Measurements from ENCODE around the gene CHCHD10.

The CHCHD10 gene

DNA sequence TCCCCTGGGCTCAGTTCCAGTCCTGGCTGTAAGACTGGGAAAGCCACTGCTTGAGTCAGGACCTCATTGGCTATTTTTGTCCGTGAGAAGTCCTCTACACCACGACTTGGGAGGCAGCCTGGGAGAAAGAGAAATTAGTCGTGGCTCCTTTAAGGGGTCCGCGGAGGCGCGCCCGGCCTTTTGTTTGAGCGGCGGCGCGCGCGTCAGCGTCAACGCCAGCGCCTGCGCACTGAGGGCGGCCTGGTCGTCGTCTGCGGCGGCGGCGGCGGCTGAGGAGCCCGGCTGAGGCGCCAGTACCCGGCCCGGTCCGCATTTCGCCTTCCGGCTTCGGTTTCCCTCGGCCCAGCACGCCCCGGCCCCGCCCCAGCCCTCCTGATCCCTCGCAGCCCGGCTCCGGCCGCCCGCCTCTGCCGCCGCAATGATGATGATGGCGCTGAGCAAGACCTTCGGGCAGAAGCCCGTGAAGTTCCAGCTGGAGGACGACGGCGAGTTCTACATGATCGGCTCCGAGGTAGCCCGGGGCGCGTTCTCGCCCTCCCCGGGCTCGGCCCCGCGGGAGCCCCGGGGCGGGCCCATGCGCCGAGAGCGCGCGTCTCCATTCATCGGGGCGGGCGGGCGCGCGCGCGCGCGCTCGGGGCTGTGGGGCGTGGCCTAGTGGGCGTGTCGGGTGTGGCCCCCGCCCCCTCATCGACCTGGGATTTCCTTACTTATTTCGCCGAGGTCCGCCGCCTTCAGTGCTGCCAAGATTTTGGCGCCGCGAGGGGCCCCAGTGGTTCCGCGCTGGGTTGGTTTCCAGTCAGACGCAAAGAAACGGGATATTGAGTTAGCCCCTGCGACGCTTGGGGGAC, 19.2 kb upstream of the CHCHD10 start, which contains the start of gene SMARCB1:
Gene SMARCB1 (plus strand): TSS at position 215 of the 848 bp plus-strand sequence. CDS start 204 bp downstream, at position 419.
- DNase-seq: no peak

DNA sequence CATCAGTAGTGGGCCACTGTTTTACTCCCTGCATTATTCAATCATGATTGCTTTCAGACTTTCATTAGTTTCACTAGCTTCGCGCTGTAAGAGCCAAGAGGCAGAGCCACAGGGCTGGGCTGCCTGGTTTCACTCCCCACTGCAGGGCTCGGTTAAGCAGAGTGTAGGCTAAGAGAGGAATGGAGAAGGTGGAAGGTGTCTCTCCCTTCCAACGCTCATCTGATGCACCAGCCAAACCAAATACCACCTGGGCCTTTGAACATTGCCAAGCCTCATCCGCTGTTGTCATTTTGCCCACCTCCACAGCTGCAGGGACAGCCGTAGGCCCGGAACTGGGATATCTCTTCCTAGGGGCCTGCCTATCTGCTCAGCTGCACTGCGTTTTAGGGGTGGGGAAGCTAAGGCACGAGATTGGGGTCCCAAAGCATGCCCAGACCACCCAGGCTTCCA, 18.5 kb upstream of the CHCHD10 start:
- no peak for DNase-seq

DNA sequence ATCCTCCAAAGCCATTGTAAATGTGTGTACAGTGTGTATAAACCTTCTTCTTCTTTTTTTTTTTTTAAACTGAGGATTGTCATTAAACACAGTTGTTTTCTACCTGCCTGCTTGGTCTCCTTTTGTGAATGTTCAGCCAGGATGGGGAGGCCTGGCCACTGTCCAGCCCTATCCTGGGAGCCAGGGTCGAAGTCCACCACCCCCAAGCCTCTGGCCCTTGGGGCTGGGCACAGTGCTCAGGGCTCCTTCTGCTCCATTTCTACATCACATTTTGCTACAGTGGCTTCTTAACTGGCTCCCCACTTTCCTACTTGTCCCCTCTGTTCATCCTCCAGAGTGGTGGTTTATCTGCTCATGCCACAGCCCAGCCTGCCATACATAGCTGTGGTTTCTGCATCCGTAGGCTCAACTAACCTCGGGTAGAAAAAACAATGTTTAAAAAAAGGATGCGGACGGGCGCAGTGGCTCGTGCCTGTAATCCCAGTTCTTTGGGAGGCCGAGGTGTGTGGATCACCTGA, 16.5 kb upstream of the CHCHD10 start:
- no peak for DNase-seq

DNA sequence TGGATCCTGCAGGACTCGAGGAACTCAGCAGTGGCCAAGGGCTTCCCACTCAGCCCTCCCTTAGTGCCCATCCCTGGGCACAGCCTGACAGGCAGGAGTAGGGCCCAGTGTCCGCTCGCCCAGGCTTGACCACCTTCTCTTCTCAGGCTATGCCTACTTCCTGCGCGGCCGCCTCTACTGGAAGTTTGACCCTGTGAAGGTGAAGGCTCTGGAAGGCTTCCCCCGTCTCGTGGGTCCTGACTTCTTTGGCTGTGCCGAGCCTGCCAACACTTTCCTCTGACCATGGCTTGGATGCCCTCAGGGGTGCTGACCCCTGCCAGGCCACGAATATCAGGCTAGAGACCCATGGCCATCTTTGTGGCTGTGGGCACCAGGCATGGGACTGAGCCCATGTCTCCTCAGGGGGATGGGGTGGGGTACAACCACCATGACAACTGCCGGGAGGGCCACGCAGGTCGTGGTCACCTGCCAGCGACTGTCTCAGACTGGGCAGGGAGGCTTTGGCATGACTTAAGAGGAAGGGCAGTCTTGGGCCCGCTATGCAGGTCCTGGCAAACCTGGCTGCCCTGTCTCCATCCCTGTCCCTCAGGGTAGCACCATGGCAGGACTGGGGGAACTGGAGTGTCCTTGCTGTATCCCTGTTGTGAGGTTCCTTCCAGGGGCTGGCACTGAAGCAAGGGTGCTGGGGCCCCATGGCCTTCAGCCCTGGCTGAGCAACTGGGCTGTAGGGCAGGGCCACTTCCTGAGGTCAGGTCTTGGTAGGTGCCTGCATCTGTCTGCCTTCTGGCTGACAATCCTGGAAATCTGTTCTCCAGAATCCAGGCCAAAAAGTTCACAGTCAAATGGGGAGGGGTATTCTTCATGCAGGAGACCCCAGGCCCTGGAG, 15.7 kb upstream of the CHCHD10 start:
- no peak for DNase-seq

DNA sequence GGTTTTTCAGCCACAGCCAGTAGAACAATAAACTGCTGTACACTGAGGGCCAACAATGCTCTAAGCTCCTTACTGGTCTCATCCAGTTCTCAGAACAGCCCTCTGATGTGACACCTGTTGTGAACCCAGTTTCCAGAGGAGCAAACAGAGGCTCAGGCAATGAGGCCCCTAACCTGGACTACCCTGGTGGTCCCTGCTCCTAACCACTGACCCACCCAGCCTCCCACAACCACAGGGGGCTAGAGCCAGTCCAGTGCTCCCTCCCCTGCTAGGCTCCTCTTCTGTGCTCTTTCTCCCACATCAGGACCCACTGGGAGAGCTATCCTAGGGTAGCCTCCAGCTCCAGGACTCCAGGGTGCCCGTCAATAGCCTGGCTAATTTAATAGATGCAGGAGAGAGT, 14.9 kb upstream of the CHCHD10 start:
- DNase-seq: no peak

DNA sequence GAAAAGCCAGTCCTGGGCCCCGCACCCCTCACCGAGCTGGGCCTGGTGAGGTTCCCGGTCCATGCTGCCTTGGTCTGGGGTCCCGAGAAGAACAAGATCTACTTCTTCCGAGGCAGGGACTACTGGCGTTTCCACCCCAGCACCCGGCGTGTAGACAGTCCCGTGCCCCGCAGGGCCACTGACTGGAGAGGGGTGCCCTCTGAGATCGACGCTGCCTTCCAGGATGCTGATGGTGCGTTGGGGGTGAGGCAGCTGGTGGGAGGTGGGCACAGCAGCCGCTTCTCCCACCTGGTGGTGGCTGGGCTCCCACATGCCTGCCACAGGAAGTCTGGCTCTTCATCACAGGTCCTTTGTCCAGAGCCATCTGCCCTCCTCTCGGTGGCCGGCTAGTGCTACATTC, 14.5 kb upstream of the CHCHD10 start:
- DNase-seq: no peak

DNA sequence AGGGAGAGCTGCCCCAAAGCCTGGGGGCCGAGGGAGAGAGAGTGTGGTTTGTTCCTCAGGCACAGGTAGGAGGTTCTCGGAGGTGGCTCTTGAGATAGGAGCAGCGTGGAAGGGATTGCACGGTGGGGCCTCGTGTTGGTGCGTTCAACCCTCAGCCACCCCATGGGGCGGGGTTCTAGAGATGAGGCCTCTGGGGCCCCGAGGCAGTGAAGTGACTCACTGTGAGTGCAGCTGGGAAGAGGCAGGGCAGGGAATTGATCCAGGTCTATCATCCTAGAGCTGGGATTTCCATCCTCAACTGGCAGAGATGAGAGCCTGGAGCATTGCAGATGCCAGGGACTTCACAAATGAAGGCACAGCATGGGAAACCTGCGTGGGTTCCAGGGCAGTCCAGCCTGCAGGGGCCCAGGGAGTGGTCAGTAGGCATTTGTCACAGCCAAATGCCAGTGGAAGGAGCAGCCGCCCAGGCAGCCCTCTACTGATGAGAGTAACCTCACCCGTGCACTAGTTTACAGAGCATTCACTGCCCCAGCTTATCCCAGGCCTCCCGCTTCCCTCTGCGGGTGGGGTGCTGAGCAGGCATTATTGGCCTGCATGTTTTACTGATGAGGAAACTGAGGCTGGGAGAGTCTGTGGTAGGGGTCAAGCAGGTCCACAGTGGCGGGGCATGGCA, 13.9 kb upstream of the CHCHD10 start:
- no peak for DNase-seq

DNA sequence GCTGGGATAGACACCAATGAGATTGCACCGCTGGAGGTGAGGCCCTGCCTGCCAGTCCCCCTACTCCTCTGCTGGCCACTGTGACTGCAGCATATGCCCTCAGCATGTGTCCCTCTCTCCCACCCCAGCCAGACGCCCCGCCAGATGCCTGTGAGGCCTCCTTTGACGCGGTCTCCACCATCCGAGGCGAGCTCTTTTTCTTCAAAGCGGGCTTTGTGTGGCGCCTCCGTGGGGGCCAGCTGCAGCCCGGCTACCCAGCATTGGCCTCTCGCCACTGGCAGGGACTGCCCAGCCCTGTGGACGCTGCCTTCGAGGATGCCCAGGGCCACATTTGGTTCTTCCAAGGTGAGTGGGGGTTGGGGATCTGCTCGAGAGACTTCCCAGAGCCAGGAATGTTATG, 13.3 kb upstream of the CHCHD10 start:
- no peak for DNase-seq

DNA sequence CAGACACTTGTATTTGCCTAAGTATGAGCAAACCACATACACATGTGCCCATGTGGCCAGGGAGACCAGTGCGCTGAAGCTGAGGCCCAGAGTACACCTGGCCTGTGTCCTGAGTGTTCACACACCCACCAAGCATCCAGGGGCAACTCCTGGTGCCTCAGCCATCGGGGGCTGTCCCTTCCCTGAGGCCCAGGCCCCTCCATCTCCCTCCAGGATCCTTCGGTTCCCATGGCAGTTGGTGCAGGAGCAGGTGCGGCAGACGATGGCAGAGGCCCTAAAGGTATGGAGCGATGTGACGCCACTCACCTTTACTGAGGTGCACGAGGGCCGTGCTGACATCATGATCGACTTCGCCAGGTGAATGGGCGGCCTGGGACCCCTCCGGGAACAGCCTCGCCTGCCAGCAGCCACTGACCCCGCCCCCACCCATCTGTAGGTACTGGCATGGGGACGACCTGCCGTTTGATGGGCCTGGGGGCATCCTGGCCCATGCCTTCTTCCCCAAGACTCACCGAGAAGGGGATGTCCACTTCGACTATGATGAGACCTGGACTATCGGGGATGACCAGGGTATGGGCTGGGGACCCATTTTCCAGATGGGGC, 12.5 kb upstream of the CHCHD10 start:
- DNase-seq: no peak

DNA sequence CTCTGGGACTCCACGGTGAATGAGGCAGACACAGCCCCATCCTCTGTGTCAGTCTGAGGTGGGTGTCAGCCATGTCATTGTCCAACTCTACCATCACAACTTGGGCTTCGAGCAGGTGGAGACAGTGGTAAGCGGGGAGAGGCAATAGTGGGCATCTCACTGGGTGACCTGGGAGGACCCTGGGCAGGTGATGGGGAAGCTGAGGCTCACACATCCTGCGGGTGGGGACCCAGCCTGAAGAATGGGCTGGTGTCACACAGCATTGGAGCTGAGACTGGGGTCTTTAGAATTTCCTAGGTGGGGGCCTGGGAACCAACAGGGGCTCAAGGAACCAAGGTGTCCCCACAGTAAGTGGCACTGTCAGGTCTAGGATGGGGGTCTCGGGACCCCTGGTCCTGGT, 12.0 kb upstream of the CHCHD10 start:
- no peak for DNase-seq

DNA sequence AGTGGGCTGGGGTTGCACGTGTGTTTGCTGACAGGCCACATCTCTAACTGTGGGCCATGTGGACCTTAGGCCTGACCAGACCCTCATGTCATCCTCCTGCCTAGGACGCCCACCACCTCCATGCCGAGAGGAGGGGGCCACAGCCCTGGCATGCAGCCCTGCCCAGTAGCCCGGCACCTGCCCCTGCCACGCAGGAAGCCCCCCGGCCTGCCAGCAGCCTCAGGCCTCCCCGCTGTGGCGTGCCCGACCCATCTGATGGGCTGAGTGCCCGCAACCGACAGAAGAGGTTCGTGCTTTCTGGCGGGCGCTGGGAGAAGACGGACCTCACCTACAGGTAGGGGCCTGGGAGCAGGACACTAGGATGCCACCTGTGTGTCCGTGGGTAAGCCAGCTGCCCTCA, 11.3 kb upstream of the CHCHD10 start:
- no peak for DNase-seq

DNA sequence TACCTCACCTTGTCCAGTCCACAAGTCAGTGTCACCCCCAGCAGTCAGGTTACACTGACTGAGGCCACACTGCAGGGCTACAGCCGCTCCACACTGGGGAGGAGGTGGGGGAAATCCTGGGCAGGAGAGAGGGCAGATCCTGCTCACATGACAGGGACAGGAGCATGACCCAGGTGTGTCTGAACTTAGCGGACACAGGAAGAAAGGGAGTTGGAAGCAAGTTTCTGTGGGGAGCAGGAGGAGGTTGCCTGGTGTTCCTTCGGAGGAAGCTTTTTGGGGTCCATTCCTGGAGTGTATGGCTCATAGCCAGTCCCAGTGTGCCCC, 10.8 kb upstream of the CHCHD10 start:
- DNase-seq: no peak

DNA sequence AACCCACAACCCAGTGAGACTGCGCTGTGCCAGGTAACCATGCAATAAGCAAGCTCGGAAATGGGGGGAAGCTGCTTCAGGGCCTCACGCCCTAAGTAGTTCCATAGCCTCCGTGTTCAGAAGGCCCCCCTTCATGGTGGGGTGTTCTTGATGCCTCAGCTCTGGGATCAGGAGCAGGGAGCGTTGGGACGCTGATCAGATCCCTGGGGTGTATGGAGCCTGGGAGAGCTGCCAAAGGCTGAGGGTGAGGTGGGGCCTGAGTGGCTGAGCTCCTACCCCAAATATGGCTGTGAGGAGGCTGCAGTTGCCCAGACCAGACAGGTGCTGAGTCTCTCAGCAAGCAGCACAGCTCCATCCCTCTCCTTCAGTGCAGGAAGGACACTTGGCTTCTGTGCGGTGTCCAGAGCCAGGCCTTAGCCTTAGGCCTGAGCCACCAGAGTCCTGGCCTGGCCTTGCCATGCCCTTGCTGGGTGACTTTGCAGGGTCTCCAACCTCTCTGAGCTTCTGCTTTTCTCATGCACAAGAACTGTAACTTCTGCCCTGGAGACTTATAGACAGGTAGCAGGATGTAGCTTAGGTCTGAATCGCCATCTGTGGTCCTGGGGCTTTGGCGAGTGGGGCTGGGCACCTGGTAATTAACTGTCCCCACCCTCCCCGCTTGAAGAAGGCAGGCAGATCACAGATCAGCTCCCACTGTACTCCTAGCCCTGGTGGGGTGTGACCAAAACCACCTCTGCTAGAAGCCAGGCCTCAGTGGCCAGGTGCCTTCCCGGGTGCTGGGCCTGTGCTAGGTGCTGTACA, 10.2 kb upstream of the CHCHD10 start:
- no peak for DNase-seq

DNA sequence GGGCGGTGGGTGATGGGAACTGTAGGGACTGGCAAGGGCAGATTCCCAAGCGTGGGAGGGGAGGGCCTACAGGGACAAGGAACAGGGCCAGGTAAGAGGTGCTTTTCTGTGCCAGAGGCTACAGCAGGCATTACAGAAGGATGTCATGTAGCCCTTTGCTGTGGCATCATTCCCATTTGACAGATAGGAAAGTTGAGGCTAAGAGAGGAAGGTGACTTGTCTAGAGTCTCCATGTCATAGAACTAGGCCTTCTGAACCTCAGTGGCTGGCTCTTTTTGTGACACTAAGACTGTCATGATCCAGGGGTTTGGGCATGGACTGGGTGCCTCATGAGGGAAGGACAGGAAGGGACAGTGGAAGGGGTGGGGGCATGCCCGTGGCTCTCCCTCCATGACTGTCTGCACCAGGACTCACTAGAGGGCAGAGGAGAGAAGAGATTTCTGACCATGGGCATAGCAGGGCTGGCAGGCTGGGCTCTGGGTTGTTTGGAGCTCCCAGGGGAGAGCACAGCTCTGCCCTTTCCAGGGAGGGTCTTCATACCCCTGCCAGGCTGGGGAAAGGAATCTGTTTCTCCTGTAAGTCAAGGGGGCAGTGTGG, 8.1 kb upstream of the CHCHD10 start:
- no peak for DNase-seq

DNA sequence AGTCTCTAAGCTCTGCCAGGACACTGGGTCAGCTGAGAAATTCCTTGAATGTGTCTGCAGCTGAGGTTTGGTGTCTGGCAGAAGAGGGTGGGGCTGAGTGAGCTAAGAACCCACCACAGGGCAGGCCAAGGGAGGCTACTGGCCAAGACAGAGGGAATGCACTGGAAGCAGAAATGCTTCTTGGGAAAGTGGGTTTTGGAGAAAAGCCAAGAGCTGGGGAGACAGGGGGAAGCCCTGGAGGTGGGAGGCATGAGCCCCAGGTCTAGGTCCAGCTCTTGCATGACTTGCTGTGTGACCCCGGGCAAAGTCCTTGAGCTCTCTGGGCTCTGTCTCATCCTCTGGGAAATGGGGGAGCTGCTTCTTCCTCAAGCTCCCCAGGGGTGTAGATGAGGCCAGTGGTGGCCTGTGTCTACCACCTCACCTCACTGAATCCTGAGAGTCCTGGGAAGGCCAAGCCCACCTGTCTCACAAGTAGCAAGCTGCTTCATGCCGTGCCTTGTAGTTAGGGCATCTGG, 7.2 kb upstream of the CHCHD10 start:
- no peak for DNase-seq

DNA sequence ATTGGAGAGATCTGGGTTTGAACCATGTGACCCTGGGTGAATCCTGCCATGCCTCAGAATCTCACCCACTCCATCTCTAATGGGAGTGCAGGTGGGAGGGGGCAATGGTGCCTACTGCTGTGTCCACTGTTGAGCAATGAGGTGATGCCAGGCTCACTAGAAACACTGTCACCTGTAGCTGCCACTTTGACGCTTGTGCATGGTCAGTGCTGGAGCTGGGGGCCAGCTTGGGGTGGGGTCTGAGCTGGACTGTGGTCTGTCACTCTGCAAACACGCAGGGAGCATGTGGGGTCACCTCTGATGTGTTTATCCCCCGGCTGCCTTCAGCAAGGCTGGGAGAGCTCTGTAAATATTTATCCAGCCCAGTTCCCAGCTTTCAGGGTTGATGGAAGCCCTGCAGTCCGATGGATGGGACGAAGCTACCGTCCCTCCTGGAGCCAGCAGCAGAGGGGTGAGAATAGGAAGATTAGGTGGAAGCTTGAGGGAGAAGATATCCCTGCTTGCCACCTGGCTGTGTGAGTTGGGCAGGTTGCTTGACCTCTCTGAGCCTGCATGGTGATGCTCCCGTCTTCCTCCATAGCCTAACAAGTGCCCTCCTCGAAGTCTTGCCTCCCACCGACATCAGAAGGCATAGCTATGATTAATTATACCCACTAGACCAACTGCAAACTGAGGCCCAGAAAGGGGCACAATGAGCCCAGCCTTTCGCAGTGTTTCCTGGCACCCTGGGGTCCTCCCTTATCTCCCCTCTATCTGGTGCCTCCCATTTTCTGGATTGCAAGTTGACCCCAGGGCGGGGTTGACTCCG, 6.5 kb upstream of the CHCHD10 start:
- DNase-seq: no peak

DNA sequence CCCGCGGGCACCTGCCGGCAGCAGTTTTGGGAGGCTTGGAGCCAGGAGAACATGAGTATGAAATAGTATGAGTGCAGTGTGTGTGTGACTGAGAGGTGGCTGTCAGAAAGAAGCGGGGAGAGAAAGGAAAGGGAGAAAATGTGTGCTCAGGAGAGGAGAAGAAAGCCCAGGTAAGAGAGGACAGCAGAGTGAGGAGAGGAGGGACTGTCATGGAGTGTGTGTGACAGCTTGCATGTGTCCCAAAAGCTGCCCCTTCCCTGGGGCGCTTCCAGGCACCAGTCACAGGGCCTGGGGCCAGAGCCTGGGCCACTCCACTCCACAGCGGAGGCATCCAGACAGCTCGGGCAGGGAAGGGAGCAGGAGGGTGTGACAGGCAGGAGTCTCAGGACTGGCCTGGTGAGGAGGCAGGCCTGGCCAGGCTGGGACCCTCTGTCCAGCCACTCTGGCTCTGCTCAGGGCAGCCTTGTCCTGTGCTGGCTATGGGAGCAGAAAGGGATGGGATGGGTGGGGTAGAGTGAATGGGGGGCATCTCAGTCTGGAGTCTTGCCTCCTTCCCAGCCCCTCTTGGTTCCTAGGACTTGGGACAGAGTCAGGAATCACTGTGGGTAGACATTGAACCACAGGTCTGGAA, 5.8 kb upstream of the CHCHD10 start:
- DNase-seq: no peak

DNA sequence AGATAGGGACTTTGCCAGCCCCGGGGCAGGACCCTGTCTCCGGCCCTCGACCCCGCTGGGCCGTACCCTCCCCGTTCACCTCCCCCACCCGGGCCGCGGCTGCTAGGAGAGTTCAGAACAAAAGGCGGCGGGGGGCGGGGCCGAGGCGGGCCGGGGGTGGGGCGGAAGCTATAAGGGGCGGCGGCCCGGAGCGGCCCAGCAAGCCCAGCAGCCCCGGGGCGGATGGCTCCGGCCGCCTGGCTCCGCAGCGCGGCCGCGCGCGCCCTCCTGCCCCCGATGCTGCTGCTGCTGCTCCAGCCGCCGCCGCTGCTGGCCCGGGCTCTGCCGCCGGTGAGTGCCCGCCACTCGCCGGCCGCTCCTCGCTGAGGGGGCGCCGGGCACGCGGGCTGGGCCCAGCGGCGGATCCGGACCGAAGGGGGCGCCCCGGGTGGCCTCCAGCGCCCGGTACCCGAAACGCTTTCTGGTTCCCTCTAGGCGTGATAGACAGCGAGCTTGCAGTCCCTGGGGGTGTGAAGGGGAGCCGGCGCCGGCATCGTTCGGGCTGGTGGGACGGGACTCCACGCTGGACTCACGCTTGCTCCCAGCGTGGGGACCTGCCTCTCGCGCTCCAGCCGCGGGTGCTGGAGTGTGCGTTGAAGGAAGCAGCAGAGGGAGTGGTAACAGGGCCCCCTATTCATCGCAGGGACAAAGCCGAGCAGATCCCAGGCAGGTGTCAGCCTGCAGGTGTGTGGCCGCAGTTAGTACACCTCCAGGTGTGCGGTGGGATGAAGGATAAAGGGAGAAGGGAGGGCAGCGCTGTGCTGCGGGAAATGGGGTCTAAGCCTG, 5.1 kb upstream of the CHCHD10 start, which contains the start of gene MMP11:
Gene MMP11 (plus strand): TSS at position 201 of the 825 bp plus-strand sequence. CDS start 22 bp downstream, at position 223.
- no peak for DNase-seq

DNA sequence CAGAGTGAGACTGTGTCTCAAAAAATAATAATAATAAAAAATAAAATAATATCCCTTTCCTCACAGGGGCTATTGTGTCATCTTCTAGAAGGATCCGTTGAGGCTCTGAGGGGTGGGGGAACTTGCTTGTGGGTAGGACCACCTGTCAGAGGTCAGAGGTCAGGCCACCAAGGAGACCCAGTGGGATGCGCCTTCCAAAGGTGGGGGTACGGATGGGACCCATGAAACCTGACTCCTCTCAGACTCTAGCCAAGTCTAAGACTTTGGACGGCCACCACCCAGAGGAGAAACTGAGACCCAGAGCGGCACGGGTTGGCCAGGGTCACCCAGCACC, 4.5 kb upstream of the CHCHD10 start:
- DNase-seq: no peak

Data from NCI-H2081 treated with DMSO at 0.1 percent for 48 hours (cell line).